DND-41 (cell line): Measurements from ENCODE around the gene AFF2.

Experiments used
- CTCF ChIP-seq: IDR thresholded peaks from 2 replicates; pipeline ENCODE4 v1.5.1; 2012; ENCODE audit warnings: borderline replicate concordance, low read length, moderate library complexity, mild to moderate bottlenecking; ENCODE audit not compliant: poor library complexity, severe bottlenecking; ENCODE audit errors: extremely low read depth
- EZH2 ChIP-seq: IDR thresholded peaks from 3 replicates; pipeline ENCODE4 v1.6.1; 2012; ENCODE audit warnings: borderline replicate concordance, low read depth, mild to moderate bottlenecking, moderate library complexity, low read length, inconsistent platforms; ENCODE audit not compliant: severe bottlenecking

- TF ChIP-seq CTCF (no peak), EZH2 (no peak)
Measured at GRCh38 chrX:148540671-148541583, 40.5 kb downstream of the AFF2 start.
